MM.1S (cell line): ENCODE results near the gene TBC1D26.
"Not testable (repeated sequence)": the region's sequence is repeated elsewhere in the genome, so short reads cannot be mapped to it uniquely, and the experiment has no call there.

Source experiments
- EZH2 ChIP-seq: fragments of 300-600 bp; sonication (generic); optimal IDR thresholded peaks from 2 replicates; pipeline ENCODE3; 2017; ENCODE audit warnings: low read depth, mild to moderate bottlenecking, antibody characterized with exemption, low read length, mixed read lengths
- TF ChIP-seq, protein P1 (sequence below): fragments of 300-600 bp; sonication (generic); IDR thresholded peaks from 2 replicates; pipeline ENCODE4 v1.5.1; 2016; ENCODE audit warnings: antibody characterized with exemption, low read length, mixed read lengths

DNA sequence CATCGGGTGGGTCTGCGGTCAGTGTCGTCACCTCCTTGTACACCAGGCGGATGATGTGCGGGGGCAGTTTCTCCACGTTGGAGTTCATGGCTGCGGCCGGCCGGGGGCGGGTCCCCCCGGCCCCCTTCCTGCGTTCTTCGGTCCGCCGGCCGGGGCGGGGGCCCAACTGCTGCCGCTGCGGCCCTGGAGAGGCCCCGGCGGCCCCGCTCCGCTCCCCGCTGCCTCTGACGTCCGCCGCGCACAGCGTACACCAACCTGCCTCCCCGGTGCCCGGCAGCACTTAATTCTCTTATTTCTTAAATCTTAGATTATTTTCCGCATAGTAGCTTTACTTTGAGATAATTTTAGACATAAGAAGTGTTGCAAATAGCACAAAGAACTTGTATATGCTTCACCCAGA, 27.3 kb upstream of the TBC1D26 start:
- TF ChIP-seq, protein P1, sequence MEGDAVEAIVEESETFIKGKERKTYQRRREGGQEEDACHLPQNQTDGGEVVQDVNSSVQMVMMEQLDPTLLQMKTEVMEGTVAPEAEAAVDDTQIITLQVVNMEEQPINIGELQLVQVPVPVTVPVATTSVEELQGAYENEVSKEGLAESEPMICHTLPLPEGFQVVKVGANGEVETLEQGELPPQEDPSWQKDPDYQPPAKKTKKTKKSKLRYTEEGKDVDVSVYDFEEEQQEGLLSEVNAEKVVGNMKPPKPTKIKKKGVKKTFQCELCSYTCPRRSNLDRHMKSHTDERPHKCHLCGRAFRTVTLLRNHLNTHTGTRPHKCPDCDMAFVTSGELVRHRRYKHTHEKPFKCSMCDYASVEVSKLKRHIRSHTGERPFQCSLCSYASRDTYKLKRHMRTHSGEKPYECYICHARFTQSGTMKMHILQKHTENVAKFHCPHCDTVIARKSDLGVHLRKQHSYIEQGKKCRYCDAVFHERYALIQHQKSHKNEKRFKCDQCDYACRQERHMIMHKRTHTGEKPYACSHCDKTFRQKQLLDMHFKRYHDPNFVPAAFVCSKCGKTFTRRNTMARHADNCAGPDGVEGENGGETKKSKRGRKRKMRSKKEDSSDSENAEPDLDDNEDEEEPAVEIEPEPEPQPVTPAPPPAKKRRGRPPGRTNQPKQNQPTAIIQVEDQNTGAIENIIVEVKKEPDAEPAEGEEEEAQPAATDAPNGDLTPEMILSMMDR = not testable (repeated sequence)
- not testable (repeated sequence) for TF ChIP-seq EZH2
